Hepatocyte (in vitro differentiated cells): ENCODE measurements around the gene PCYT2. TPM values are rescaled to one million over a fixed set of nuclear protein-coding genes. Genes with fewer than 3 reads are reported as not detected.
"Not testable (repeated sequence)": the region's sequence is repeated elsewhere in the genome, so short reads cannot be mapped to it uniquely, and the experiment has no call there.

Experiments used
- DNase-seq: peaks from one replicate; pipeline ENCODE4 v3.0.0-alpha.2; 2016; ENCODE audit warnings: low spot score
- H2AFZ ChIP-seq: fragments of 200-600 bp; sonication (generic); 2 replicates; pipeline ENCODE4 v1.6.0; 2016; ENCODE audit warnings: antibody characterized with exemption, mild to moderate bottlenecking
- H3K27ac ChIP-seq: fragments of 200-600 bp; sonication (generic); 2 replicates; pipeline ENCODE4 v1.5.1; 2016; ENCODE audit warnings: mild to moderate bottlenecking
- H3K27me3 ChIP-seq: fragments of 200-600 bp; sonication (generic); 2 replicates; pipeline ENCODE4 v1.6.1; 2016
- H3K36me3 ChIP-seq: fragments of 200-600 bp; sonication (generic); replicated peaks from 2 replicates; pipeline ENCODE4 v1.5.1; 2016; ENCODE audit warnings: low read depth; ENCODE audit not compliant: insufficient read depth
- H3K4me1 ChIP-seq: fragments of 200-600 bp; sonication (generic); 2 replicates; pipeline ENCODE4 v1.5.1; 2016; ENCODE audit warnings: mild to moderate bottlenecking, moderate library complexity; ENCODE audit not compliant: insufficient read depth
- H3K4me2 ChIP-seq: fragments of 200-600 bp; sonication (generic); 2 replicates; pipeline ENCODE4 v1.6.0; 2016
- H3K4me3 ChIP-seq: fragments of 200-600 bp; sonication (generic); 2 replicates; pipeline ENCODE4 v1.5.1; 2016; ENCODE audit warnings: mild to moderate bottlenecking
- H3K79me2 ChIP-seq: fragments of 200-600 bp; sonication (generic); 2 replicates; pipeline ENCODE4 v1.6.0; 2017; ENCODE audit warnings: mild to moderate bottlenecking
- H3K9me2 ChIP-seq: fragments of 200-600 bp; sonication (generic); replicated peaks from 2 replicates; pipeline ENCODE4 v1.6.0; 2017; ENCODE audit warnings: mild to moderate bottlenecking; ENCODE audit not compliant: insufficient read depth
- H3K9me3 ChIP-seq: fragments of 200-600 bp; sonication (generic); 2 replicates; pipeline ENCODE4 v1.5.1; 2016; ENCODE audit warnings: low read depth, mild to moderate bottlenecking
- H4K20me1 ChIP-seq: fragments of 200-600 bp; sonication (generic); 2 replicates; pipeline ENCODE4 v1.6.0; 2016; ENCODE audit warnings: mild to moderate bottlenecking; ENCODE audit not compliant: insufficient read depth, poor library complexity, severe bottlenecking
- CTCF ChIP-seq: fragments of 200-600 bp; sonication (generic); IDR thresholded peaks from 2 replicates; pipeline ENCODE4 v1.5.1; 2016; ENCODE audit warnings: antibody characterized with exemption, mild to moderate bottlenecking; ENCODE audit not compliant: poor library complexity
- EZH2 ChIP-seq: fragments of 200-600 bp; sonication (generic); IDR thresholded peaks from 2 replicates; pipeline ENCODE4 v1.6.1; 2016; ENCODE audit warnings: antibody characterized with exemption, mild to moderate bottlenecking, borderline replicate concordance
- EZH2phosphoT487 ChIP-seq: fragments of 200-600 bp; sonication (generic); IDR thresholded peaks from one replicate; pipeline ENCODE4 v1.6.1; 2018; ENCODE audit warnings: antibody characterized with exemption, mild to moderate bottlenecking, low read depth, moderate library complexity; ENCODE audit not compliant: unreplicated experiment, severe bottlenecking
- WGBS: methylation state at CpG from one replicate; pipeline ENCODE4 v1.1.6; 2016; ENCODE audit warnings: low lambda C conversion rate; ENCODE audit errors: missing lambda C conversion rate; 5-methylcytosine and 5-hydroxymethylcytosine counted together
- polyA plus RNA-seq: library from polyadenylated mRNA; unstranded; fragments of >200 nt; fragmentation: Nextera tagmentation; extraction: Ambion mirVana; gene quantifications from 2 replicates; pipeline ENCODE4 v1.2.1, GENCODE V29; 2016
- total RNA-seq: library from RNA; depleted of rRNA; stranded (reverse); fragments of >200 nt; gene quantifications from 2 replicates; pipeline ENCODE4 v1.2.3, GENCODE V29; 2014

PCYT2 gene
- total and polyA plus RNA-seq, 2 experiments from 2014 or later = 84.7 to 126 TPM

- H3K36me3 ChIP-seq = no peaks in the 10 kb centered on the region
Observed at GRCh38 chr17:81920612-81921536, 9.7 kb upstream of the PCYT2 start.

GRCh38 chr17:81918832-81919545 lies 7.8 kb upstream of the PCYT2 start:
- no peak overlapping the region for H3K4me2 ChIP-seq
- peak overlapping the region; percentile 82 for H3K27ac ChIP-seq
- no peak overlapping the region for H3K4me3 ChIP-seq
- peaks cover 45% of the 10 kb centered on the region for H4K20me1 ChIP-seq
- H3K79me2 ChIP-seq = peaks cover 79% of the 10 kb centered on the region
- H3K27me3 ChIP-seq = no peaks in the 10 kb centered on the region
- TF ChIP-seq CTCF (no peak), EZH2 (no peak), EZH2phosphoT487 (no peak)
- no peak overlapping the region for H2AFZ ChIP-seq
- H3K36me3 ChIP-seq = no peaks in the 10 kb centered on the region
- H3K4me1 ChIP-seq = peaks cover 25% of the 10 kb centered on the region
- 90% methylated on average over 14 of the region's 15 CpGs for WGBS
- H3K9me2 ChIP-seq = no peaks in the 10 kb centered on the region
- no peak for DNase-seq
- H3K9me3 ChIP-seq = no peaks in the 10 kb centered on the region

More at GRCh38 chr17:81920612-81921536, 9.7 kb upstream of the PCYT2 start:
- H4K20me1 ChIP-seq = peaks cover 63% of the 10 kb centered on the region
- no peak overlapping the region for H3K4me3 ChIP-seq
- peaks cover 43% of the 10 kb centered on the region for H3K4me1 ChIP-seq
- H3K27me3 ChIP-seq = no peaks in the 10 kb centered on the region
- 94% methylated on average over 33 of the region's 33 CpGs for WGBS
- H3K9me3 ChIP-seq = no peaks in the 10 kb centered on the region
- peaks cover 85% of the 10 kb centered on the region for H3K79me2 ChIP-seq
- H3K9me2 ChIP-seq = no peaks in the 10 kb centered on the region
- no peak overlapping the region for H2AFZ ChIP-seq
- no peak overlapping the region for H3K27ac ChIP-seq
- TF ChIP-seq EZH2 = no peak
- no peak for TF ChIP-seq CTCF
- TF ChIP-seq EZH2phosphoT487 = no peak
- H3K4me2 ChIP-seq = no peak overlapping the region
- no peak for DNase-seq

GRCh38 chr17:81918333-81918669 lies 7.1 kb upstream of the PCYT2 start:
- H3K4me3 ChIP-seq = peak overlapping the region; percentile 100
- not testable (repeated sequence) for H3K9me2 ChIP-seq, DNase-seq, H3K36me3 ChIP-seq, H2AFZ ChIP-seq, H3K9me3 ChIP-seq, H3K27me3 ChIP-seq
- WGBS = 39% methylated on average over 8 of the region's 9 CpGs
- peaks cover 19% of the 10 kb centered on the region for H3K4me1 ChIP-seq
- peaks cover 74% of the 10 kb centered on the region for H3K79me2 ChIP-seq
- peak overlapping the region; percentile 82 for H3K27ac ChIP-seq
- H3K4me2 ChIP-seq = peak overlapping the region; percentile 96
- H4K20me1 ChIP-seq = peaks cover 39% of the 10 kb centered on the region
